NCI-H2081 treated with DMSO at 0.1 percent for 48 hours (cell line): Measurements from ENCODE around the gene CHN2.
A peak's percentile ranks its signal among the peaks of the same experiment; 100 is the strongest.
"Not testable (repeated sequence)": the region's sequence is repeated elsewhere in the genome, so short reads cannot be mapped to it uniquely, and the experiment has no call there.

Experiments
- DNase-seq: peaks from one replicate; lab custom pipeline; 2025; lab: John Stamatoyannopoulos, UW

The CHN2 gene

GRCh38 chr7:29496355-29497020 is 301.9 kb downstream of the CHN2 start:
- DNase-seq = peak; percentile 81

- no peak for DNase-seq
Measured at GRCh38 chr7:29499932-29500331, 305.4 kb downstream of the CHN2 start.

GRCh38 chr7:29500719-29501118 is 306.1 kb downstream of the CHN2 start:
- DNase-seq = no peak

GRCh38 chr7:29502133-29502532 is 307.6 kb downstream of the CHN2 start:
- no peak for DNase-seq

GRCh38 chr7:29505931-29506330 is 311.4 kb downstream of the CHN2 start:
- DNase-seq = no peak

GRCh38 chr7:29508608-29509007 is 314.0 kb downstream of the CHN2 start:
- DNase-seq = no peak

GRCh38 chr7:29510028-29510427 is 315.5 kb downstream of the CHN2 start:
- DNase-seq = no peak

GRCh38 chr7:29511337-29511736 is 316.8 kb downstream of the CHN2 start:
- no peak for DNase-seq

- no peak for DNase-seq
Measured at GRCh38 chr7:29511851-29512250, 317.3 kb downstream of the CHN2 start.

- no peak for DNase-seq
Measured at GRCh38 chr7:29516491-29516890, 321.9 kb downstream of the CHN2 start.

GRCh38 chr7:29518616-29519015 is 324.0 kb downstream of the CHN2 start:
- no peak for DNase-seq

- no peak for DNase-seq
Measured at GRCh38 chr7:29523728-29524127, 329.2 kb downstream of the CHN2 start.

GRCh38 chr7:29527505-29528108 is 333.0 kb downstream of the CHN2 start:
- DNase-seq = no peak

GRCh38 chr7:29528526-29528925 is 334.0 kb downstream of the CHN2 start:
- not testable (repeated sequence) for DNase-seq
